Measurements from ENCODE around the gene RASIP1.
"Not testable (repeated sequence)": the region's sequence is repeated elsewhere in the genome, so short reads cannot be mapped to it uniquely, and the experiment has no call there.

The RASIP1 gene

GRCh38 chr19:48731452-48731851, 9.0 kb downstream of the RASIP1 start:
- DNase-seq (ENCODE audit: low read depth in 2 of 2), result no peak

GRCh38 chr19:48728911-48729664, 11.3 kb downstream of the RASIP1 start:
- no peak for DNase-seq (ENCODE audit: low read depth in 2 of 2)

- DNase-seq (ENCODE audit: low read depth in 2 of 2), result no peak
These were observed 13.9 kb downstream of the RASIP1 start for GRCh38 chr19:48726556-48726955.

- DNase-seq (ENCODE audit: low read depth in 2 of 2), result no peak
These were observed 15.3 kb downstream of the RASIP1 start for GRCh38 chr19:48724796-48725753.

- no peak for DNase-seq (ENCODE audit: low read depth in 2 of 2)
These were observed 18.2 kb downstream of the RASIP1 start for GRCh38 chr19:48722196-48722708.

GRCh38 chr19:48720613-48721296, 19.7 kb downstream of the RASIP1 start:
- DNase-seq (ENCODE audit: low read depth in 2 of 2), result peak; percentile 70 to 80

- DNase-seq (ENCODE audit: low read depth in 2 of 2), result no peak
These were observed 20.2 kb downstream of the RASIP1 start for GRCh38 chr19:48720251-48720612.

GRCh38 chr19:48719263-48720171, 20.9 kb downstream of the RASIP1 start, which contains the start of gene MAMSTR:
TSS of gene MAMSTR (minus strand) at chr19:48719725. CDS start at chr19:48719031, 694 bp downstream.
- no peak for DNase-seq (ENCODE audit: low read depth in 2 of 2)

GRCh38 chr19:48718711-48719231, 21.6 kb downstream of the RASIP1 start:
- no peak for DNase-seq (ENCODE audit: low read depth in 2 of 2)

GRCh38 chr19:48718106-48718505, 22.3 kb downstream of the RASIP1 start:
- DNase-seq (ENCODE audit: low read depth in 2 of 2), result not testable (repeated sequence)

- DNase-seq (ENCODE audit: low read depth in 2 of 2), result no peak
These were observed 23.7 kb downstream of the RASIP1 start for GRCh38 chr19:48716562-48717291.

GRCh38 chr19:48715681-48716171, 24.7 kb downstream of the RASIP1 start:
- DNase-seq (ENCODE audit: low read depth in 2 of 2), result no peak

GRCh38 chr19:48714759-48715675, 25.4 kb downstream of the RASIP1 start:
- DNase-seq (ENCODE audit: low read depth in 2 of 2), result no peak

- peak; percentile 89 to 92 for DNase-seq (ENCODE audit: low read depth in 2 of 2)
These were observed 26.3 kb downstream of the RASIP1 start for GRCh38 chr19:48713864-48714755.

GRCh38 chr19:48713041-48713863, 27.2 kb downstream of the RASIP1 start:
- no peak for DNase-seq (ENCODE audit: low read depth in 2 of 2)

GRCh38 chr19:48711106-48711662, 29.2 kb downstream of the RASIP1 start:
- DNase-seq (ENCODE audit: low read depth in 2 of 2), result no peak

Measured in stimulated activated CD8-positive, alpha-beta memory T cell treated with anti-CD3 and anti-CD28 coated beads, Interleukin-2, amount 100 ng/mL, for 1 hour (primary cell).